K562 (cell line): ENCODE results near the gene RPL35. TPM values are rescaled to one million over a fixed set of nuclear protein-coding genes. Genes with fewer than 3 reads are reported as not detected.

Source experiments
- ARHGAP35 ChIP-seq: fragments of 450-650 bp; IDR thresholded peaks from 2 replicates; pipeline ENCODE4 v1.6.1; 2018; ENCODE audit not compliant: partially characterized antibody
- CXXC5 ChIP-seq: fragments of 250-450 bp; sonication (Bioruptor Pico); IDR thresholded peaks from 2 replicates; pipeline ENCODE4 v1.8.0; 2022; ENCODE audit warnings: inconsistent platforms, mild to moderate bottlenecking, moderate library complexity
- ETV1 ChIP-seq: fragments of 450-650 bp; conservative IDR thresholded peaks from 2 replicates; pipeline ENCODE4 v1.6.1; 2016; ENCODE audit warnings: missing genetic modification characterization, control low read depth, low read depth, missing compliant biosample characterization
- FOXA1 ChIP-seq: fragments of 450-650 bp; IDR thresholded peaks from 2 replicates; pipeline ENCODE4 v1.6.1; 2016; ENCODE audit warnings: mild to moderate bottlenecking, borderline replicate concordance
- HDAC3 ChIP-seq: fragments of 450-650 bp; IDR thresholded peaks from 2 replicates; pipeline ENCODE4 v1.6.1; 2018; ENCODE audit warnings: borderline replicate concordance, mild to moderate bottlenecking, moderate library complexity; ENCODE audit not compliant: partially characterized antibody
- PCBP1 ChIP-seq: fragments of 200-400 bp; formaldehyde crosslinking; IDR thresholded peaks from 2 replicates; pipeline ENCODE4 v1.6.1; 2018; ENCODE audit warnings: mild to moderate bottlenecking, low read depth, low read length; ENCODE audit not compliant: poor library complexity, severe bottlenecking
- POLR2A ChIP-seq: fragments of 450-650 bp; conservative IDR thresholded peaks from 2 replicates; pipeline ENCODE4 v1.6.1; 2016
- TAF9B ChIP-seq: fragments of 450-650 bp; IDR thresholded peaks from 2 replicates; pipeline ENCODE4 v1.6.1; 2018; ENCODE audit warnings: mild to moderate bottlenecking; ENCODE audit not compliant: partially characterized antibody
- ZNF197 ChIP-seq: fragments of 200-800 bp; sonication (Bioruptor generic); IDR thresholded peaks from 2 replicates; pipeline ENCODE4 v1.6.1; 2016; ENCODE audit warnings: low read depth, missing genetic modification characterization, missing compliant biosample characterization
- ZNF274 ChIP-seq: IDR thresholded peaks from 2 replicates; pipeline ENCODE4 v1.6.1; 2011; ENCODE audit warnings: low read depth, mild to moderate bottlenecking, low read length, moderate library complexity, borderline replicate concordance
- polyA plus RNA-seq, 8 experiments: library from polyadenylated mRNA; depleted of rRNA in 4 of 8; stranded (reverse) in 5 of 8; unstranded in 3 of 8; fragments of >200 nt; fragmentation: Nextera tagmentation in 2 of 8; fragmentation: Illumina TruSeq in 1 of 8; extraction: Ambion mirVana in 2 of 8; extraction: Trizol in 1 of 8; gene quantifications; 2 replicates each; pipeline versions ENCODE4 v1.2.1 to v1.2.3, GENCODE V29; 2011 to 2014; ENCODE audit warnings: inconsistent platforms in 1 of 8, missing spikeins in 1 of 8
- total RNA-seq, 7 experiments: library from RNA; depleted of rRNA in 6 of 7; stranded (reverse); fragments of >200 nt in 6 of 7; fragmentation: Illumina TruSeq in 2 of 7; extraction: Trizol in 2 of 7; gene quantifications; 2 replicates each; pipeline versions ENCODE4 v1.2.1 to v1.2.3, GENCODE V29; 2011 to 2021; ENCODE audit warnings: low replicate concordance in 1 of 7
- TF ChIP-seq, protein P1 (sequence below): fragments of 250-450 bp; sonication (Bioruptor Pico); IDR thresholded peaks from 2 replicates; pipeline ENCODE4 v1.8.0; 2021; ENCODE audit warnings: moderate library complexity, mild to moderate bottlenecking, inconsistent platforms
- TF ChIP-seq, protein P2 (sequence below): fragments of 250-450 bp; sonication (Bioruptor Pico); IDR thresholded peaks from 2 replicates; pipeline ENCODE4 v1.5.0; 2021
- TF ChIP-seq, protein P3 (sequence below): fragments of 150-350 bp; IDR thresholded peaks from 2 replicates; pipeline ENCODE4 v1.6.1; 2014; ENCODE audit warnings: low read depth, mild to moderate bottlenecking, low read length, borderline replicate concordance
- TF ChIP-seq, protein P4 (sequence below), 2 experiments: fragments of 450-650 bp; IDR thresholded peaks; 2 replicates each; pipeline ENCODE4 v1.6.1; 2018; ENCODE audit warnings: mild to moderate bottlenecking in 2 of 2, low read depth in 1 of 2; ENCODE audit not compliant: partially characterized antibody in 2 of 2
- TF ChIP-seq, protein P5 (sequence below): fragments of 250-450 bp; sonication (Bioruptor Pico); IDR thresholded peaks from 2 replicates; pipeline ENCODE4 v1.4.0; 2020; ENCODE audit warnings: mild to moderate bottlenecking, moderate library complexity, borderline replicate concordance

The RPL35 gene
- total and polyA plus RNA-seq, 9 of the 15 experiments (the other 6 are each of a cell fraction or from before 2014, with no cell fraction given), result 1,755 to 5,101 (median 3,405) TPM

DNA sequence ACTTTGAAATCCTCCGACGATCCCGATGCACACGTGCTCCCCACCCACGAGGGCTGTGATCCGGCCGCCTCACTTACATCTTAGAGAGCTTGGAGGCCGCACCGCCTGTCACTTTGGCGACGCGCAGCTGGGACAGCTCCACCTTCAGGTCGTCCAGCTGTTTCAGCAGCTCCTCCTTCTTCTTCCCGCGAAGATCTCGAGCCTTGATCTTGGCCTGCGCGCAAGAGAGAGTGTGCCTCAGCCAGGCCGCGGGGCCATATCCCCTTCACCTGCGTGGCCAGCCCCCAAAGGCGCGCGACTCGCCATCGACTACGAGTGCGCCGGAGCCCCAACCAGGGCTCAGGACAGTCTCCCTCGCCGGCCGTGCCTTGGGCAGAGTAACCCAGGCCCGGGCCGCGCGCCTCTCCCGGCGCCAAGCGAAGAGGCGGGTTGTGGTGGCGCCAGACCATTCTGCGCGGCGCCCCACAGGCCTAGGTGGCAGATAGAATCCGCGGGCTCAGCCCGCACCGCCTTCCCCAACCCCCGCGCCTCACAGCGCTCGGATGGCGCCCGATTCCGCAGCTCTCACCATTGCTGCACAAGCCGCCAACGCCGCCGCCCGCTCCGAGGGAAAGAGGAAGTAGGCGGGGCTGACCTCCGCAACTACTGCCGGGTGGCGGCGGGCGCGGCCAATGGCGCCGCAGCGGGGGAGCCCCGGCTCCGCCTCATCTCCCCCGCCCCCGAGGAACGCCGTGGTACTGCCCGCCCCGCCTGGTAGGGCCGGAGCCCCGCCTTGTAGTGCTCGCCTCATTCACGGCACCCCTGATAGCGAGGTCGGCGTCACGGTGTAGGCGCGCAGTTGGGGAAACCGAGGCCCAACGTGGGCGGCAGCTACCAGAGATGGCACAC lies at the start of gene RPL35, which contains the start of gene ARPC5L (continued):
- TF ChIP-seq, protein P1, sequence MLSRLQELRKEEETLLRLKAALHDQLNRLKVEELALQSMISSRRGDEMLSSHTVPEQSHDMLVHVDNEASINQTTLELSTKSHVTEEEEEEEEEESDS (CRISPR knock-in tag), result no peak
- TF ChIP-seq, protein P2, sequence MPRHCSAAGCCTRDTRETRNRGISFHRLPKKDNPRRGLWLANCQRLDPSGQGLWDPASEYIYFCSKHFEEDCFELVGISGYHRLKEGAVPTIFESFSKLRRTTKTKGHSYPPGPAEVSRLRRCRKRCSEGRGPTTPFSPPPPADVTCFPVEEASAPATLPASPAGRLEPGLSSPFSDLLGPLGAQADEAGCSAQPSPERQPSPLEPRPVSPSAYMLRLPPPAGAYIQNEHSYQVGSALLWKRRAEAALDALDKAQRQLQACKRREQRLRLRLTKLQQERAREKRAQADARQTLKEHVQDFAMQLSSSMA (CRISPR knock-in tag), result no peak
- TF ChIP-seq ZNF274 (no peak), PCBP1 (peak; percentile 96), FOXA1 (no peak), ARHGAP35 (no peak), POLR2A (peak; percentile 97), TAF9B (no peak), ZNF197 (CRISPR knock-in tag) (no peak), ETV1 (tag) (peak; percentile 26; the same call in 1 of the 2 replicates), HDAC3 (no peak), CXXC5 (CRISPR knock-in tag) (peak; percentile 81)
- TF ChIP-seq, protein P3, sequence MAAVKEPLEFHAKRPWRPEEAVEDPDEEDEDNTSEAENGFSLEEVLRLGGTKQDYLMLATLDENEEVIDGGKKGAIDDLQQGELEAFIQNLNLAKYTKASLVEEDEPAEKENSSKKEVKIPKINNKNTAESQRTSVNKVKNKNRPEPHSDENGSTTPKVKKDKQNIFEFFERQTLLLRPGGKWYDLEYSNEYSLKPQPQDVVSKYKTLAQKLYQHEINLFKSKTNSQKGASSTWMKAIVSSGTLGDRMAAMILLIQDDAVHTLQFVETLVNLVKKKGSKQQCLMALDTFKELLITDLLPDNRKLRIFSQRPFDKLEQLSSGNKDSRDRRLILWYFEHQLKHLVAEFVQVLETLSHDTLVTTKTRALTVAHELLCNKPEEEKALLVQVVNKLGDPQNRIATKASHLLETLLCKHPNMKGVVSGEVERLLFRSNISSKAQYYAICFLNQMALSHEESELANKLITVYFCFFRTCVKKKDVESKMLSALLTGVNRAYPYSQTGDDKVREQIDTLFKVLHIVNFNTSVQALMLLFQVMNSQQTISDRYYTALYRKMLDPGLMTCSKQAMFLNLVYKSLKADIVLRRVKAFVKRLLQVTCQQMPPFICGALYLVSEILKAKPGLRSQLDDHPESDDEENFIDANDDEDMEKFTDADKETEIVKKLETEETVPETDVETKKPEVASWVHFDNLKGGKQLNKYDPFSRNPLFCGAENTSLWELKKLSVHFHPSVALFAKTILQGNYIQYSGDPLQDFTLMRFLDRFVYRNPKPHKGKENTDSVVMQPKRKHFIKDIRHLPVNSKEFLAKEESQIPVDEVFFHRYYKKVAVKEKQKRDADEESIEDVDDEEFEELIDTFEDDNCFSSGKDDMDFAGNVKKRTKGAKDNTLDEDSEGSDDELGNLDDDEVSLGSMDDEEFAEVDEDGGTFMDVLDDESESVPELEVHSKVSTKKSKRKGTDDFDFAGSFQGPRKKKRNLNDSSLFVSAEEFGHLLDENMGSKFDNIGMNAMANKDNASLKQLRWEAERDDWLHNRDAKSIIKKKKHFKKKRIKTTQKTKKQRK, result no peak
- TF ChIP-seq, protein P4, sequence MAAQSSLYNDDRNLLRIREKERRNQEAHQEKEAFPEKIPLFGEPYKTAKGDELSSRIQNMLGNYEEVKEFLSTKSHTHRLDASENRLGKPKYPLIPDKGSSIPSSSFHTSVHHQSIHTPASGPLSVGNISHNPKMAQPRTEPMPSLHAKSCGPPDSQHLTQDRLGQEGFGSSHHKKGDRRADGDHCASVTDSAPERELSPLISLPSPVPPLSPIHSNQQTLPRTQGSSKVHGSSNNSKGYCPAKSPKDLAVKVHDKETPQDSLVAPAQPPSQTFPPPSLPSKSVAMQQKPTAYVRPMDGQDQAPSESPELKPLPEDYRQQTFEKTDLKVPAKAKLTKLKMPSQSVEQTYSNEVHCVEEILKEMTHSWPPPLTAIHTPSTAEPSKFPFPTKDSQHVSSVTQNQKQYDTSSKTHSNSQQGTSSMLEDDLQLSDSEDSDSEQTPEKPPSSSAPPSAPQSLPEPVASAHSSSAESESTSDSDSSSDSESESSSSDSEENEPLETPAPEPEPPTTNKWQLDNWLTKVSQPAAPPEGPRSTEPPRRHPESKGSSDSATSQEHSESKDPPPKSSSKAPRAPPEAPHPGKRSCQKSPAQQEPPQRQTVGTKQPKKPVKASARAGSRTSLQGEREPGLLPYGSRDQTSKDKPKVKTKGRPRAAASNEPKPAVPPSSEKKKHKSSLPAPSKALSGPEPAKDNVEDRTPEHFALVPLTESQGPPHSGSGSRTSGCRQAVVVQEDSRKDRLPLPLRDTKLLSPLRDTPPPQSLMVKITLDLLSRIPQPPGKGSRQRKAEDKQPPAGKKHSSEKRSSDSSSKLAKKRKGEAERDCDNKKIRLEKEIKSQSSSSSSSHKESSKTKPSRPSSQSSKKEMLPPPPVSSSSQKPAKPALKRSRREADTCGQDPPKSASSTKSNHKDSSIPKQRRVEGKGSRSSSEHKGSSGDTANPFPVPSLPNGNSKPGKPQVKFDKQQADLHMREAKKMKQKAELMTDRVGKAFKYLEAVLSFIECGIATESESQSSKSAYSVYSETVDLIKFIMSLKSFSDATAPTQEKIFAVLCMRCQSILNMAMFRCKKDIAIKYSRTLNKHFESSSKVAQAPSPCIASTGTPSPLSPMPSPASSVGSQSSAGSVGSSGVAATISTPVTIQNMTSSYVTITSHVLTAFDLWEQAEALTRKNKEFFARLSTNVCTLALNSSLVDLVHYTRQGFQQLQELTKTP (IDR thresholded peaks at IDR 0.05; ENCODE audit: low read depth in 1 of 2, partially characterized antibody in 2 of 2), result no peak
- TF ChIP-seq, protein P5, sequence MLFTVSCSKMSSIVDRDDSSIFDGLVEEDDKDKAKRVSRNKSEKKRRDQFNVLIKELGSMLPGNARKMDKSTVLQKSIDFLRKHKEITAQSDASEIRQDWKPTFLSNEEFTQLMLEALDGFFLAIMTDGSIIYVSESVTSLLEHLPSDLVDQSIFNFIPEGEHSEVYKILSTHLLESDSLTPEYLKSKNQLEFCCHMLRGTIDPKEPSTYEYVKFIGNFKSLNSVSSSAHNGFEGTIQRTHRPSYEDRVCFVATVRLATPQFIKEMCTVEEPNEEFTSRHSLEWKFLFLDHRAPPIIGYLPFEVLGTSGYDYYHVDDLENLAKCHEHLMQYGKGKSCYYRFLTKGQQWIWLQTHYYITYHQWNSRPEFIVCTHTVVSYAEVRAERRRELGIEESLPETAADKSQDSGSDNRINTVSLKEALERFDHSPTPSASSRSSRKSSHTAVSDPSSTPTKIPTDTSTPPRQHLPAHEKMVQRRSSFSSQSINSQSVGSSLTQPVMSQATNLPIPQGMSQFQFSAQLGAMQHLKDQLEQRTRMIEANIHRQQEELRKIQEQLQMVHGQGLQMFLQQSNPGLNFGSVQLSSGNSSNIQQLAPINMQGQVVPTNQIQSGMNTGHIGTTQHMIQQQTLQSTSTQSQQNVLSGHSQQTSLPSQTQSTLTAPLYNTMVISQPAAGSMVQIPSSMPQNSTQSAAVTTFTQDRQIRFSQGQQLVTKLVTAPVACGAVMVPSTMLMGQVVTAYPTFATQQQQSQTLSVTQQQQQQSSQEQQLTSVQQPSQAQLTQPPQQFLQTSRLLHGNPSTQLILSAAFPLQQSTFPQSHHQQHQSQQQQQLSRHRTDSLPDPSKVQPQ (CRISPR knock-in tag), result no peak
